GM23338 (cell line): ENCODE measurements around the gene SYNE2. TPM values are rescaled to one million over a fixed set of nuclear protein-coding genes. Genes with fewer than 3 reads are reported as not detected.

Experiments
- ATAC-seq: fragments of 200-7000 bp; cut with Tn5 transposase; 3 replicates; pipeline ENCODE4 v1.9.1; 2020
- DNase-seq: peaks from one replicate; pipeline ENCODE4 v3.0.0-alpha.2; 2015; ENCODE audit warnings: low spot score
- H2AFZ ChIP-seq: fragments of 200-600 bp; sonication (generic); 2 replicates; pipeline ENCODE4 v1.8.0; 2016; ENCODE audit warnings: antibody characterized with exemption, mild to moderate bottlenecking, moderate library complexity
- H3F3A ChIP-seq: fragments of 200-600 bp; sonication (generic); replicated peaks from 2 replicates; pipeline ENCODE4 v1.8.0; 2017; ENCODE audit warnings: antibody characterized with exemption, mixed run types, low read depth
- H3K27ac ChIP-seq: fragments of 200-600 bp; sonication (generic); 2 replicates; pipeline ENCODE4 v1.6.1; 2016; ENCODE audit warnings: low read depth
- H3K27me3 ChIP-seq: fragments of 200-600 bp; sonication (generic); 2 replicates; pipeline ENCODE4 v1.8.0; 2016; ENCODE audit warnings: mild to moderate bottlenecking, mixed run types, moderate library complexity; ENCODE audit not compliant: insufficient read depth
- H3K36me3 ChIP-seq: fragments of 200-600 bp; sonication (generic); 2 replicates; pipeline ENCODE4 v1.8.0; 2016; ENCODE audit warnings: mild to moderate bottlenecking; ENCODE audit not compliant: insufficient read depth
- H3K4me1 ChIP-seq: fragments of 200-600 bp; sonication (generic); 2 replicates; pipeline ENCODE4 v1.8.0; 2016; ENCODE audit warnings: mild to moderate bottlenecking, moderate library complexity; ENCODE audit not compliant: insufficient read depth
- H3K4me2 ChIP-seq: fragments of 200-600 bp; sonication (generic); 2 replicates; pipeline ENCODE4 v1.7.1; 2017; ENCODE audit warnings: mixed run types
- H3K4me3 ChIP-seq: fragments of 200-600 bp; sonication (generic); 2 replicates; pipeline ENCODE4 v1.6.1; 2016; ENCODE audit warnings: mixed run types
- H3K79me2 ChIP-seq: fragments of 200-600 bp; sonication (generic); replicated peaks from 2 replicates; pipeline ENCODE4 v1.8.0; 2017; ENCODE audit warnings: mild to moderate bottlenecking; ENCODE audit not compliant: insufficient read depth
- H3K9me2 ChIP-seq: fragments of 200-600 bp; sonication (generic); 2 replicates; pipeline ENCODE4 v1.8.0; 2017; ENCODE audit not compliant: insufficient read depth
- H4K20me1 ChIP-seq: fragments of 200-600 bp; sonication (generic); replicated peaks from 2 replicates; pipeline ENCODE4 v1.8.0; 2017; ENCODE audit warnings: mild to moderate bottlenecking; ENCODE audit not compliant: insufficient read depth
- H3K27ac Mint-ChIP-seq: 2 replicates; pipeline ENCODE4 v1.8.0; 2020; ENCODE audit warnings: inconsistent platforms, mild to moderate bottlenecking, moderate library complexity, mixed read lengths
- H3K27me3 Mint-ChIP-seq: 3 replicates; pipeline ENCODE4 v1.8.0; 2022; ENCODE audit warnings: low read depth, mild to moderate bottlenecking, moderate library complexity, mixed read lengths, inconsistent platforms; ENCODE audit not compliant: insufficient read depth, poor library complexity
- H3K36me3 Mint-ChIP-seq: 3 replicates; pipeline ENCODE4 v1.8.0; 2021; ENCODE audit warnings: low read depth, mild to moderate bottlenecking, inconsistent platforms, moderate library complexity, mixed read lengths
- H3K4me1 Mint-ChIP-seq: 3 replicates; pipeline ENCODE4 v1.8.0; 2020; ENCODE audit warnings: mild to moderate bottlenecking, inconsistent platforms, mixed read lengths
- H3K4me3 Mint-ChIP-seq: 3 replicates; pipeline ENCODE4 v1.8.0; 2021; ENCODE audit warnings: moderate library complexity, mild to moderate bottlenecking, inconsistent platforms, mixed read lengths
- H3K9me3 Mint-ChIP-seq: 3 replicates; pipeline ENCODE4 v1.8.0; 2020; ENCODE audit warnings: moderate library complexity, mild to moderate bottlenecking, inconsistent platforms, mixed read lengths
- CREB1 ChIP-seq: fragments of 250-450 bp; sonication (Bioruptor Pico); IDR thresholded peaks from 2 replicates; pipeline ENCODE4 v1.5.0; 2020; ENCODE audit warnings: low read depth, mild to moderate bottlenecking, moderate library complexity
- EZH2phosphoT487 ChIP-seq: fragments of 200-600 bp; sonication (generic); IDR thresholded peaks from one replicate; pipeline ENCODE4 v1.8.1; 2018; ENCODE audit warnings: antibody characterized with exemption; ENCODE audit not compliant: unreplicated experiment
- JUNB ChIP-seq: IDR thresholded peaks from one replicate; pipeline ENCODE4 v1.6.1; 2016; ENCODE audit warnings: antibody characterized with exemption; ENCODE audit not compliant: unreplicated experiment
- NANOG ChIP-seq: IDR thresholded peaks from 2 replicates; pipeline ENCODE4 v1.6.1; 2016; ENCODE audit warnings: antibody characterized with exemption, borderline replicate concordance
- POLR2AphosphoS5 ChIP-seq: IDR thresholded peaks from 2 replicates; pipeline ENCODE4 v1.6.1; 2016; ENCODE audit warnings: antibody characterized with exemption, low read depth
- STAT1 ChIP-seq: IDR thresholded peaks from one replicate; pipeline ENCODE4 v1.6.1; 2016; ENCODE audit warnings: antibody characterized with exemption; ENCODE audit not compliant: unreplicated experiment
- ZNF331 ChIP-seq: fragments of 250-450 bp; sonication (Bioruptor Pico); IDR thresholded peaks from 2 replicates; pipeline ENCODE4 v1.5.0; 2020; ENCODE audit warnings: low read depth, mild to moderate bottlenecking, moderate library complexity
- polyA plus RNA-seq: library from polyadenylated mRNA; unstranded; fragments of >200 nt; fragmentation: Nextera tagmentation; extraction: Ambion mirVana; gene quantifications from 2 replicates; pipeline ENCODE4 v1.2.1, GENCODE V29; 2016
- total RNA-seq: library from RNA; depleted of rRNA; stranded (reverse); fragments of >200 nt; shearing (Covaris generic); gene quantifications from 2 replicates; pipeline ENCODE4 v1.2.3, GENCODE V29; 2014
- TF ChIP-seq, protein P1 (sequence below), 2 experiments: fragments of 200-600 bp in 1 of 2; sonication (generic) in 1 of 2; conservative IDR thresholded peaks; 2 replicates each; pipeline versions ENCODE4 v1.5.1 to v1.6.1; 2016 to 2017; ENCODE audit warnings: antibody characterized with exemption in 2 of 2, low read depth in 2 of 2, mild to moderate bottlenecking in 2 of 2, moderate library complexity in 1 of 2
- TF ChIP-seq, protein P2 (sequence below): IDR thresholded peaks from one replicate; pipeline ENCODE4 v1.6.1; 2018; ENCODE audit warnings: antibody characterized with exemption; ENCODE audit not compliant: unreplicated experiment
- TF ChIP-seq, protein P3 (sequence below): fragments of 250-450 bp; sonication (Bioruptor Pico); IDR thresholded peaks from 2 replicates; pipeline ENCODE4 v1.5.0; 2020; ENCODE audit warnings: mild to moderate bottlenecking, moderate library complexity

Gene SYNE2
- total and polyA plus RNA-seq, 2 experiments from 2014 or later = 34.3 to 86.5 TPM

DNA sequence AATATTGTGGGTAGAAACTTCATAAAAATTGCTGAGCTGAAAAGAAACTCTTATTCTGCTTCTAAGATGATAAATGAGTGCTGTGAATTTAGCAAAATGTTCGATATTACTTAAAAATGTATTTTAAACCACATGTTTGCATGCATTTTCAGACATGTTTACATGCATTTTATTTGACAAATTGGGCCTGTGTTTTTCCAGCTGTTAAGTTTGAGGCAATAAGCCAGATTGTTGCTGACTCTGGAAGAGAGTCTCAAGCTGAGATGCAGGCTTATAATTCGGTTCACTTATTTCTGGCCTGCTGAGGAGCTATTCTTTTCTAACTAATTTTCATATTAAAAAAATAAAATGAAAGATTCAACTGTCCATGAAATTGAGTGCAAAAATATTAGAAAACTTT lies 110.1 kb downstream of the SYNE2 start:
- ATAC-seq (no peak), DNase-seq (no peak)
- H4K20me1 ChIP-seq = no peaks in the 10 kb centered on the region
- peaks cover 20% of the 10 kb centered on the region for H3K4me1 Mint-ChIP-seq
- no peak for TF ChIP-seq JUNB
- no peak for TF ChIP-seq ZNF331 (CRISPR knock-in tag)
- TF ChIP-seq NANOG = no peak
- TF ChIP-seq STAT1 = no peak
- H3K79me2 ChIP-seq = no peaks in the 10 kb centered on the region
- H3K4me1 ChIP-seq = peaks cover 19% of the 10 kb centered on the region
- no peaks in the 10 kb centered on the region; the same call in 1 of the 3 replicates for H3K36me3 Mint-ChIP-seq
- no peaks in the 10 kb centered on the region for H3K27me3 ChIP-seq
- H2AFZ ChIP-seq = no peak overlapping the region
- no peak overlapping the region for H3K4me3 ChIP-seq
- no peaks in the 10 kb centered on the region for H3F3A ChIP-seq
- peaks cover 2% of the 10 kb centered on the region for H3K27me3 Mint-ChIP-seq
- H3K4me2 ChIP-seq = peak overlapping the region; percentile 64
- no peaks in the 10 kb centered on the region for H3K9me3 Mint-ChIP-seq
- H3K4me3 Mint-ChIP-seq = no peak overlapping the region
- H3K36me3 ChIP-seq = no peaks in the 10 kb centered on the region; the same call in 1 of the 2 replicates
- H3K9me2 ChIP-seq = no peaks in the 10 kb centered on the region
- H3K27ac ChIP-seq = 0 out of 2 replicates have a peak overlapping the region, but pooled peaks have one; percentile 3
- peak overlapping the region; percentile 56; the same call in 1 of the 2 replicates for H3K27ac Mint-ChIP-seq

DNA sequence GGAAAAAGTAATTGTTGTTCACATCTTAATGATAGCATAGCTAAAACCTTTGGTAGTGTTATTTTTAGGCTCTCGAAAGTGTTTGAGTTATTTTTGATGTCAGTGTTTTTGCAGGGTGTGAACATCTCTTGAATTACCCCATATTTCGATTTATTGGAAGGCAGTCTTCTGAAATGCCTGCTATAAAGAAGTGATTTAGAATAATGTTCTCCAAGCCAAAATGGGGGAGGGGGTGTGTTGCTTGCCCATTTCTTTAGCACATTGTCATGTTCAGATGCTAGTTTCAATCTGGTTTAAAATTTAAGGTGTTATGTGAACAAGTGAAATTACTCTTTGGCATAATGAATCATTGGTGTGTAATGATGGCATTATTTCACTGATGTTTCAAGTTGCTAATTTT lies 110.6 kb downstream of the SYNE2 start:
- no peak for ATAC-seq
- Mint-ChIP-seq H3K9me3 (no peaks in the 10 kb centered on the region), H3K4me1 (peaks cover 20% of the 10 kb centered on the region), H3K36me3 (no peaks in the 10 kb centered on the region; the same call in 1 of the 3 replicates), H3K27ac (peak overlapping the region; percentile 91), H3K27me3 (peaks cover 2% of the 10 kb centered on the region), H3K4me3 (no peak overlapping the region)
- Histone ChIP-seq H4K20me1 (no peaks in the 10 kb centered on the region), H3K27me3 (no peaks in the 10 kb centered on the region), H3K4me3 (peak overlapping the region; percentile 13; the same call in 1 of the 2 replicates), H3K79me2 (no peaks in the 10 kb centered on the region), H3K4me2 (peak overlapping the region; percentile 64), H2AFZ (no peak overlapping the region), H3K4me1 (peaks cover 19% of the 10 kb centered on the region), H3K36me3 (no peaks in the 10 kb centered on the region; the same call in 1 of the 2 replicates), H3K9me2 (no peaks in the 10 kb centered on the region), H3K27ac (peak overlapping the region; percentile 3; the same call in 1 of the 2 replicates), H3F3A (no peaks in the 10 kb centered on the region)
- DNase-seq = no peak
- TF ChIP-seq EZH2phosphoT487 (no peak), CREB1 (no peak), ZNF331 (CRISPR knock-in tag) (no peak), JUNB (no peak), NANOG (no peak), POLR2AphosphoS5 (no peak)
- TF ChIP-seq, protein P1, sequence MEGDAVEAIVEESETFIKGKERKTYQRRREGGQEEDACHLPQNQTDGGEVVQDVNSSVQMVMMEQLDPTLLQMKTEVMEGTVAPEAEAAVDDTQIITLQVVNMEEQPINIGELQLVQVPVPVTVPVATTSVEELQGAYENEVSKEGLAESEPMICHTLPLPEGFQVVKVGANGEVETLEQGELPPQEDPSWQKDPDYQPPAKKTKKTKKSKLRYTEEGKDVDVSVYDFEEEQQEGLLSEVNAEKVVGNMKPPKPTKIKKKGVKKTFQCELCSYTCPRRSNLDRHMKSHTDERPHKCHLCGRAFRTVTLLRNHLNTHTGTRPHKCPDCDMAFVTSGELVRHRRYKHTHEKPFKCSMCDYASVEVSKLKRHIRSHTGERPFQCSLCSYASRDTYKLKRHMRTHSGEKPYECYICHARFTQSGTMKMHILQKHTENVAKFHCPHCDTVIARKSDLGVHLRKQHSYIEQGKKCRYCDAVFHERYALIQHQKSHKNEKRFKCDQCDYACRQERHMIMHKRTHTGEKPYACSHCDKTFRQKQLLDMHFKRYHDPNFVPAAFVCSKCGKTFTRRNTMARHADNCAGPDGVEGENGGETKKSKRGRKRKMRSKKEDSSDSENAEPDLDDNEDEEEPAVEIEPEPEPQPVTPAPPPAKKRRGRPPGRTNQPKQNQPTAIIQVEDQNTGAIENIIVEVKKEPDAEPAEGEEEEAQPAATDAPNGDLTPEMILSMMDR (conservative IDR thresholded peaks at IDR 0.05; ENCODE audit: low read depth in 2 of 2) = no peak
- TF ChIP-seq, protein P2, sequence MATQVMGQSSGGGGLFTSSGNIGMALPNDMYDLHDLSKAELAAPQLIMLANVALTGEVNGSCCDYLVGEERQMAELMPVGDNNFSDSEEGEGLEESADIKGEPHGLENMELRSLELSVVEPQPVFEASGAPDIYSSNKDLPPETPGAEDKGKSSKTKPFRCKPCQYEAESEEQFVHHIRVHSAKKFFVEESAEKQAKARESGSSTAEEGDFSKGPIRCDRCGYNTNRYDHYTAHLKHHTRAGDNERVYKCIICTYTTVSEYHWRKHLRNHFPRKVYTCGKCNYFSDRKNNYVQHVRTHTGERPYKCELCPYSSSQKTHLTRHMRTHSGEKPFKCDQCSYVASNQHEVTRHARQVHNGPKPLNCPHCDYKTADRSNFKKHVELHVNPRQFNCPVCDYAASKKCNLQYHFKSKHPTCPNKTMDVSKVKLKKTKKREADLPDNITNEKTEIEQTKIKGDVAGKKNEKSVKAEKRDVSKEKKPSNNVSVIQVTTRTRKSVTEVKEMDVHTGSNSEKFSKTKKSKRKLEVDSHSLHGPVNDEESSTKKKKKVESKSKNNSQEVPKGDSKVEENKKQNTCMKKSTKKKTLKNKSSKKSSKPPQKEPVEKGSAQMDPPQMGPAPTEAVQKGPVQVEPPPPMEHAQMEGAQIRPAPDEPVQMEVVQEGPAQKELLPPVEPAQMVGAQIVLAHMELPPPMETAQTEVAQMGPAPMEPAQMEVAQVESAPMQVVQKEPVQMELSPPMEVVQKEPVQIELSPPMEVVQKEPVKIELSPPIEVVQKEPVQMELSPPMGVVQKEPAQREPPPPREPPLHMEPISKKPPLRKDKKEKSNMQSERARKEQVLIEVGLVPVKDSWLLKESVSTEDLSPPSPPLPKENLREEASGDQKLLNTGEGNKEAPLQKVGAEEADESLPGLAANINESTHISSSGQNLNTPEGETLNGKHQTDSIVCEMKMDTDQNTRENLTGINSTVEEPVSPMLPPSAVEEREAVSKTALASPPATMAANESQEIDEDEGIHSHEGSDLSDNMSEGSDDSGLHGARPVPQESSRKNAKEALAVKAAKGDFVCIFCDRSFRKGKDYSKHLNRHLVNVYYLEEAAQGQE = no peak
- TF ChIP-seq, protein P3, sequence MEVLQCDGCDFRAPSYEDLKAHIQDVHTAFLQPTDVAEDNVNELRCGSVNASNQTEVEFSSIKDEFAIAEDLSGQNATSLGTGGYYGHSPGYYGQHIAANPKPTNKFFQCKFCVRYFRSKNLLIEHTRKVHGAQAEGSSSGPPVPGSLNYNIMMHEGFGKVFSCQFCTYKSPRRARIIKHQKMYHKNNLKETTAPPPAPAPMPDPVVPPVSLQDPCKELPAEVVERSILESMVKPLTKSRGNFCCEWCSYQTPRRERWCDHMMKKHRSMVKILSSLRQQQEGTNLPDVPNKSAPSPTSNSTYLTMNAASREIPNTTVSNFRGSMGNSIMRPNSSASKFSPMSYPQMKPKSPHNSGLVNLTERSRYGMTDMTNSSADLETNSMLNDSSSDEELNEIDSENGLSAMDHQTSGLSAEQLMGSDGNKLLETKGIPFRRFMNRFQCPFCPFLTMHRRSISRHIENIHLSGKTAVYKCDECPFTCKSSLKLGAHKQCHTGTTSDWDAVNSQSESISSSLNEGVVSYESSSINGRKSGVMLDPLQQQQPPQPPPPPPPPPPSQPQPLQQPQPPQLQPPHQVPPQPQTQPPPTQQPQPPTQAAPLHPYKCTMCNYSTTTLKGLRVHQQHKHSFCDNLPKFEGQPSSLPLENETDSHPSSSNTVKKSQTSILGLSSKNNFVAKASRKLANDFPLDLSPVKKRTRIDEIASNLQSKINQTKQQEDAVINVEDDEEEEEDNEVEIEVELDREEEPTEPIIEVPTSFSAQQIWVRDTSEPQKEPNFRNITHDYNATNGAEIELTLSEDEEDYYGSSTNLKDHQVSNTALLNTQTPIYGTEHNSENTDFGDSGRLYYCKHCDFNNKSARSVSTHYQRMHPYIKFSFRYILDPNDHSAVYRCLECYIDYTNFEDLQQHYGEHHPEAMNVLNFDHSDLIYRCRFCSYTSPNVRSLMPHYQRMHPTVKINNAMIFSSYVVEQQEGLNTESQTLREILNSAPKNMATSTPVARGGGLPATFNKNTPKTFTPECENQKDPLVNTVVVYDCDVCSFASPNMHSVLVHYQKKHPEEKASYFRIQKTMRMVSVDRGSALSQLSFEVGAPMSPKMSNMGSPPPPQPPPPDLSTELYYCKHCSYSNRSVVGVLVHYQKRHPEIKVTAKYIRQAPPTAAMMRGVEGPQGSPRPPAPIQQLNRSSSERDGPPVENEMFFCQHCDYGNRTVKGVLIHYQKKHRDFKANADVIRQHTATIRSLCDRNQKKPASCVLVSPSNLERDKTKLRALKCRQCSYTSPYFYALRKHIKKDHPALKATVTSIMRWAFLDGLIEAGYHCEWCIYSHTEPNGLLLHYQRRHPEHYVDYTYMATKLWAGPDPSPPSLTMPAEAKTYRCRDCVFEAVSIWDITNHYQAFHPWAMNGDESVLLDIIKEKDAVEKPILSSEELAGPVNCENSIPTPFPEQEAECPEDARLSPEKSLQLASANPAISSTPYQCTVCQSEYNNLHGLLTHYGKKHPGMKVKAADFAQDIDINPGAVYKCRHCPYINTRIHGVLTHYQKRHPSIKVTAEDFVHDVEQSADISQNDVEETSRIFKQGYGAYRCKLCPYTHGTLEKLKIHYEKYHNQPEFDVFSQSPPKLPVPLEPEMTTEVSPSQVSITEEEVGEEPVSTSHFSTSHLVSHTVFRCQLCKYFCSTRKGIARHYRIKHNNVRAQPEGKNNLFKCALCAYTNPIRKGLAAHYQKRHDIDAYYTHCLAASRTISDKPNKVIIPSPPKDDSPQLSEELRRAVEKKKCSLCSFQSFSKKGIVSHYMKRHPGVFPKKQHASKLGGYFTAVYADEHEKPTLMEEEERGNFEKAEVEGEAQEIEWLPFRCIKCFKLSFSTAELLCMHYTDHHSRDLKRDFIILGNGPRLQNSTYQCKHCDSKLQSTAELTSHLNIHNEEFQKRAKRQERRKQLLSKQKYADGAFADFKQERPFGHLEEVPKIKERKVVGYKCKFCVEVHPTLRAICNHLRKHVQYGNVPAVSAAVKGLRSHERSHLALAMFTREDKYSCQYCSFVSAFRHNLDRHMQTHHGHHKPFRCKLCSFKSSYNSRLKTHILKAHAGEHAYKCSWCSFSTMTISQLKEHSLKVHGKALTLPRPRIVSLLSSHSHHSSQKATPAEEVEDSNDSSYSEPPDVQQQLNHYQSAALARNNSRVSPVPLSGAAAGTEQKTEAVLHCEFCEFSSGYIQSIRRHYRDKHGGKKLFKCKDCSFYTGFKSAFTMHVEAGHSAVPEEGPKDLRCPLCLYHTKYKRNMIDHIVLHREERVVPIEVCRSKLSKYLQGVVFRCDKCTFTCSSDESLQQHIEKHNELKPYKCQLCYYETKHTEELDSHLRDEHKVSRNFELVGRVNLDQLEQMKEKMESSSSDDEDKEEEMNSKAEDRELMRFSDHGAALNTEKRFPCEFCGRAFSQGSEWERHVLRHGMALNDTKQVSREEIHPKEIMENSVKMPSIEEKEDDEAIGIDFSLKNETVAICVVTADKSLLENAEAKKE = no peak
